Neural cell (in vitro differentiated cells): ENCODE results near the gene AXIN1. TPM values are rescaled to one million over a fixed set of nuclear protein-coding genes. Genes with fewer than 3 reads are reported as not detected.

Experiments
- H2AFZ ChIP-seq: fragments of 200-600, 300-800 bp; sonication (generic), shearing (Covaris generic); 2 replicates; pipeline ENCODE4 v1.6.0; 2014; ENCODE audit warnings: low read depth, mild to moderate bottlenecking, antibody characterized with exemption, low read length, moderate library complexity
- H3F3A ChIP-seq: fragments of 200-600 bp; shearing (Covaris generic); 2 replicates; pipeline ENCODE4 v1.6.1; 2016; ENCODE audit warnings: mild to moderate bottlenecking, moderate library complexity, mixed read lengths, antibody characterized with exemption, low read length; ENCODE audit not compliant: insufficient read depth, poor library complexity, severe bottlenecking
- H3K27ac ChIP-seq: fragments of 200-600, 300-800 bp; sonication (generic), shearing (Covaris generic); 2 replicates; pipeline ENCODE4 v1.5.1; 2014; ENCODE audit warnings: mild to moderate bottlenecking, low read length, moderate library complexity
- H3K27me3 ChIP-seq: fragments of 300-800, 200-600 bp; sonication (generic), shearing (Covaris generic); 2 replicates; pipeline ENCODE4 v1.6.0; 2014; ENCODE audit warnings: mild to moderate bottlenecking, low read depth, low read length, moderate library complexity; ENCODE audit not compliant: insufficient read depth
- H3K36me3 ChIP-seq: fragments of 300-800, 200-600 bp; sonication (generic), shearing (Covaris generic); 2 replicates; pipeline ENCODE4 v1.5.1; 2014; ENCODE audit warnings: mild to moderate bottlenecking, antibody characterized with exemption, low read length, moderate library complexity; ENCODE audit not compliant: insufficient read depth
- H3K4me2 ChIP-seq: fragments of 300-800, 200-600 bp; sonication (generic), shearing (Covaris generic); 2 replicates; pipeline ENCODE4 v1.6.0; 2014; ENCODE audit warnings: mild to moderate bottlenecking, low read length
- H3K4me3 ChIP-seq: fragments of 300-800, 200-600 bp; sonication (generic), shearing (Covaris generic); 2 replicates; pipeline ENCODE4 v1.5.1; 2014; ENCODE audit warnings: mild to moderate bottlenecking, low read length, moderate library complexity
- H3K79me2 ChIP-seq: fragments of 200-600 bp; shearing (Covaris generic); replicated peaks from 2 replicates; pipeline ENCODE4 v1.6.0; 2014; ENCODE audit warnings: mild to moderate bottlenecking, low read length, moderate library complexity; ENCODE audit not compliant: insufficient read depth
- H3K9ac ChIP-seq: fragments of 300-800, 200-600 bp; sonication (generic), shearing (Covaris generic); 2 replicates; pipeline ENCODE4 v1.6.1; 2016; ENCODE audit warnings: mild to moderate bottlenecking, low read length, mixed read lengths
- H3K9me2 ChIP-seq: fragments of 200-600 bp; shearing (Covaris generic); 2 replicates; pipeline ENCODE4 v1.6.1; 2016; ENCODE audit warnings: mild to moderate bottlenecking, low read length, mixed read lengths; ENCODE audit not compliant: insufficient read depth
- H3K9me3 ChIP-seq: fragments of 200-600, 300-800 bp; sonication (generic), shearing (Covaris generic); 2 replicates; pipeline ENCODE4 v1.6.1; 2016; ENCODE audit warnings: mild to moderate bottlenecking, mixed run types, low read length, moderate library complexity, mixed read lengths
- H4K20me1 ChIP-seq: fragments of 200-600 bp; shearing (Covaris generic); 2 replicates; pipeline ENCODE4 v1.6.1; 2016; ENCODE audit warnings: mild to moderate bottlenecking, mixed run types; ENCODE audit not compliant: insufficient read depth
- CTCF ChIP-seq: fragments of 450-650 bp; IDR thresholded peaks from 2 replicates; pipeline ENCODE4 v1.5.1; 2014; ENCODE audit warnings: antibody characterized with exemption, mild to moderate bottlenecking, moderate library complexity; ENCODE audit not compliant: poor library complexity, severe bottlenecking
- EP300 ChIP-seq: fragments of 450-650 bp; conservative IDR thresholded peaks from 2 replicates; pipeline ENCODE4 v1.6.1; 2014; ENCODE audit warnings: antibody characterized with exemption, mild to moderate bottlenecking, moderate library complexity; ENCODE audit not compliant: poor library complexity, severe bottlenecking
- EZH2 ChIP-seq: fragments of 200-600, 300-800 bp; shearing (Covaris generic), sonication (generic); IDR thresholded peaks from 2 replicates; pipeline ENCODE4 v1.6.1; 2014; ENCODE audit warnings: antibody characterized with exemption, low read length, borderline replicate concordance, mild to moderate bottlenecking; ENCODE audit not compliant: insufficient read depth, poor library complexity, severe bottlenecking
- MXI1 ChIP-seq: fragments of 450-650 bp; conservative IDR thresholded peaks from 2 replicates; pipeline ENCODE4 v1.6.1; 2014; ENCODE audit warnings: antibody characterized with exemption, mild to moderate bottlenecking; ENCODE audit not compliant: poor library complexity, severe bottlenecking
- POLR2AphosphoS5 ChIP-seq: IDR thresholded peaks from 2 replicates; pipeline ENCODE4 v1.6.1; 2012
- RAD21 ChIP-seq: fragments of 450-650 bp; conservative IDR thresholded peaks from 2 replicates; pipeline ENCODE4 v1.6.1; 2014; ENCODE audit warnings: antibody characterized with exemption, mild to moderate bottlenecking, moderate library complexity
- REST ChIP-seq: IDR thresholded peaks from 2 replicates; pipeline ENCODE4 v1.6.1; 2012; ENCODE audit warnings: borderline replicate concordance
- SMC3 ChIP-seq: fragments of 450-650 bp; conservative IDR thresholded peaks from 2 replicates; pipeline ENCODE4 v1.6.1; 2014; ENCODE audit warnings: antibody characterized with exemption, mild to moderate bottlenecking, moderate library complexity; ENCODE audit not compliant: poor library complexity
- TAF1 ChIP-seq: IDR thresholded peaks from 2 replicates; pipeline ENCODE4 v1.6.1; 2012; ENCODE audit warnings: low read depth
- polyA plus RNA-seq: library from polyadenylated mRNA; depleted of rRNA; stranded (reverse); fragments of >200 nt; gene quantifications from 2 replicates; pipeline ENCODE4 v1.2.3, GENCODE V29; 2014

AXIN1 gene
- polyA plus RNA-seq, 1 donor from 2014 or later: 30.5 TPM

DNA sequence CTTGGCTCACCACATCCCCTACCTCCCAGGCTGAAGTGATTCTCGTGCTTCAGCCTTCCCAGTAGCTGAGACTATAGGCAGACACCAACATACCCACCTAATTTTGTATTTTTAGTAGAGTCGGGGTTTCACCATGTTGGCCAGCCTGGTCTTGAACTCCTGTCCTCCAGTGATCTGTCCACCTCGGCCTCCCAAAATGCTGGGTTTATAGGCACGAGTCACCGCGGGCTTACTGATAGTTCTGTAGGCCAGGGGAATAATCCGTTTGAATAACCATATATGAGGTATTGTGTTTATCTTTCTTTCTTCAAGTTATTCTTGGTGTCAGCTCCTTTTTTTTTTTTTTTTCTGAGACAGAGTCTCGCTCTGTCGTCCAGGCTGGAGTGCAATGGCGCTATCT, 110.2 kb downstream of the AXIN1 start:
- H3K4me3 ChIP-seq: no peak overlapping the region
- H3K4me2 ChIP-seq: no peak overlapping the region
- TF ChIP-seq REST: no peak
- TF ChIP-seq CTCF: no peak
- H2AFZ ChIP-seq: no peak overlapping the region
- no peaks in the 10 kb centered on the region for H4K20me1 ChIP-seq
- no peaks in the 10 kb centered on the region for H3K9me3 ChIP-seq
- no peaks in the 10 kb centered on the region for H3K27me3 ChIP-seq
- H3K79me2 ChIP-seq: peaks cover 24% of the 10 kb centered on the region
- no peaks in the 10 kb centered on the region for H3F3A ChIP-seq
- H3K27ac ChIP-seq: no peak overlapping the region
- H3K36me3 ChIP-seq: no peaks in the 10 kb centered on the region
- no peaks in the 10 kb centered on the region for H3K9me2 ChIP-seq
- H3K9ac ChIP-seq: no peak overlapping the region

DNA sequence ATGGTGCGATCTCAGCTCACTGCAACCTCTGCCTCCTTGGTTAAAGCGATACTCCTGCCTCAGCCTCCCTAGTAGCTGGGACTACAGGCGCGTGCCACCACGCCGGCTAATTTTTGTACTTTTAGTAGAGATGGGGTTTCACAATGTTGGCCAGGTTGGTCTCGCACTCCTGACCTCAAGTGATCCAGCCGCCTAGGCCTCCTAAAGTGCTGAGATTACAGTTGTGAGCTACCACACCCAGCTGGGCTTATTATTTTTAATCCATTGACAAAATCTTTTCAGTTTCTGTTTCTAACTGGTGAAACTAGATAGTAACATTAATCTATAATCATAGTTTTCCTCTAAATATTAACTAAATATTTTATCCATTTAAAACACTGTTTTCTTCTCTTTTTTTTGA, 112.0 kb downstream of the AXIN1 start:
- no peak for TF ChIP-seq RAD21
- TF ChIP-seq CTCF: no peak
- no peak for TF ChIP-seq SMC3
- no peak for TF ChIP-seq MXI1
- TF ChIP-seq TAF1: no peak
- no peak for TF ChIP-seq POLR2AphosphoS5
- no peak for TF ChIP-seq EZH2
- TF ChIP-seq EP300: no peak
- Histone ChIP-seq H3K27ac (no peak overlapping the region), H3K9me3 (no peaks in the 10 kb centered on the region), H4K20me1 (no peaks in the 10 kb centered on the region), H3K9me2 (no peaks in the 10 kb centered on the region), H3K4me3 (no peak overlapping the region), H3K9ac (no peak overlapping the region), H3K36me3 (no peaks in the 10 kb centered on the region), H3K79me2 (peaks cover 28% of the 10 kb centered on the region), H3F3A (no peaks in the 10 kb centered on the region), H3K4me2 (no peak overlapping the region), H2AFZ (no peak overlapping the region), H3K27me3 (no peaks in the 10 kb centered on the region)
